HG02678 (cell line): ENCODE results near the gene CCDC141.
"Not testable (repeated sequence)": the region's sequence is repeated elsewhere in the genome, so short reads cannot be mapped to it uniquely, and the experiment has no call there.

Experiments used
- ATAC-seq: cut with Tn5 transposase; IDR thresholded peaks from one replicate; pipeline ENCODE4 v1.9.1; 2021; ENCODE audit warnings: mild to moderate bottlenecking, moderate library complexity; ENCODE audit not compliant: unreplicated experiment

CCDC141 gene

DNA sequence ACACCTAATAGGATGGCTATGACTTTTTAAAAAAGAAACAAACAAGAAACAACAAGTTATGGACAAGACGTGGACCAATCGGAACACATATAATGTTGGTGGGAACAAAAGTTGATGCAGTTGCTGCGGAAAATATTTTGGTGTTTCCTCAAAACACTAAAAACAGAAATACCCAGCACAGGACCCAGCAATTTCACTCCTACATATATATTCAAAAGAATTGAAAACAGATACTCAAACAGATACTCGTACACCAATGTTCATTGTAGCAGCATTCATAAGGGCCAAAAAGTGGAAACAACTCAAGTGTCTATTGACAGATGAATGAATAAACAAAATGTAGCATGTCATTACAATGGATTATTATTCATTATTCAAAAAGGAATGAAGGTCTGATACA, 12.1 kb downstream of the CCDC141 start:
- ATAC-seq, result no peak

DNA sequence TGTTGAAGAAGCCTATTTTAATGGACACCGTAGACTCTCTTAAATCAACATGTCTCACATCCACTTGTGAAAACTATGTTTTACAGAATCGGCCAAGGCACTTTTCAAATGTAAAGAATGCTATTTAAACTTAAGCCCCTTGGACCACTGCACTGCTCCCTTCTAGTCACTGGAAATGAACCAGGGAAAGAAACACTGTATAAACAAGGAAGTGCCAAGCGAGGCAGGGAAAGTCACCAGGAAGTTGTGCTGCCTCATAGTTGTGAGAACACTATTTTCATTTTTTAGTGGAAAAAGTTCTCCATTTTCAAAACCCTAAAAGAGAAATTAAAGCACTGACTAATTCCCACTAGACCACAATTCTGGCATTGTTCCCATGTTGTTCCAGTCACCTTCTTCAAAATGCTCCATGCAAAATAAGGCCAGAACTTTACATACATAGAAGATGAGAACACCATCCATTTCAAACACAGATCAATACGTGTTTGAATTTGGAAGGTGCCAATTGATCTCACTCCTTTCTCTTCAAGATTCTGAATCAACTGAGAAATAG, 13.5 kb downstream of the CCDC141 start:
- ATAC-seq, result no peak

DNA sequence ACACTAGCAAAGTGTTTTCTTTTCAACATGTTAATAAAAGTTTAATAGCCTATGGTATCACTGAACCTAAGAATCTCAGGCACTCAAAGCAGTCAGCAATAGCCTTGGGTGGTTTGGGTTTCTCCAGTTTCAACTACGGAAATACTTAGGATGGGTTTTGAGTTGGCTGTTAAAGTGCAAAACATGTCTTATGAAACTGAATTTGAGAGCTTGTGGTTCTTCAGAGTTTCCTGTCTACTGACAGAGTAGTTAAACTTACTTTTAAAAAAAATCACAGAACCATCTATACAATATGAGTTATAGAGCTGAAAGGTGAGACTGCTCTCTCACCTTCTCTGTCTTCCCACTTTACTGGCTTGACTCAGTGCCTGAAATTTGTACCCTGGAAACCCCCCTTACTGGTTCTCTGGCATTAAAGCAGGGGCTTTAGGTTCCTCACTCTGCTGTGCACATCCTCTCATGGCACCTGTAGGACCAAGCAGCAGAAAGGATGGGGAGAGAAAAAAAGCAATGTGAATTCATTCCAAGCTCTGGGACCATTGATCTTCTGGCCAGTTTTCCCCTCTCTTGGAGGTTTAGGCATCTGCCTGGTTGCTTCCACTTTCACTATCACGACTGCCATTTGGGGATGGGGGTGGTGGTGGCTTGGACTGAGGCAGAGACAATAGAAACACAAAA, 18.1 kb downstream of the CCDC141 start:
- ATAC-seq, result peak; percentile 97

DNA sequence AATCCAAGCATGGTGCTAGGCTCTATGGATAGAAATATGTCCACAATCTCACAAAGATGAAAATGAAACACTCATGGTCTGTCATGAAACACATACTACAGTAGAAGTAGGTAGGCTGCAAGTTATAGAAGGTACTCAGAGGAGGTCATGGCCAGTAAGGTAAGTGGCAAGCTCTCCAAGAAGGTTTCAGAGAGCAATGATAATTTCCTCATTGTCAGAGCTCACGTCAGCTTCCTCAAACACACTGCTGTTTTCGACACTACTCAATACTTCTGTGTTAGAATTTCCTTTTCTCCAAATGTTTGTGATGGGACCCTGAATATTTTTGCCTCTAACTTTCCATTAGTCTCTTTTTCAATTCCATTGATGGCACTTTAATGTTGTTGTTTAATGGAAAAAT, 25.5 kb downstream of the CCDC141 start:
- no peak for ATAC-seq

DNA sequence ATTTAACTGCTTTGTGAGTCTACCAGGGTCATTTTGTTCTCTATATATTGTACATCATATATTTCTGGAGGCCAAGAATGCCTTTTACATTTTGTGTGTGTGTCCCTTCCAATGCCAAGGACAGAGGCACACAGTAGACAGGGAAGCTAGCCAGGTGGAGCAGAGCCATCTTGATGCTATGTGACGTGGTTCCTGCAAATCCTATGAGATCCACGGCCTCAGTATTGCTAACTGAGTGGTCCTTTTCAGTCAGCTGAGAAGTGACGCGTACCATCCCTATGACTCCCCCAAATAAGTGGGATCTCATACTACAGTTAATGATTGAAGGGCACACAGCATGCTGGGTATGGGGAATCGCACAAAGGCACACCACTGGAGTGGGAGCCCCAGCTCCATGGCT, 27.3 kb downstream of the CCDC141 start:
- no peak for ATAC-seq

DNA sequence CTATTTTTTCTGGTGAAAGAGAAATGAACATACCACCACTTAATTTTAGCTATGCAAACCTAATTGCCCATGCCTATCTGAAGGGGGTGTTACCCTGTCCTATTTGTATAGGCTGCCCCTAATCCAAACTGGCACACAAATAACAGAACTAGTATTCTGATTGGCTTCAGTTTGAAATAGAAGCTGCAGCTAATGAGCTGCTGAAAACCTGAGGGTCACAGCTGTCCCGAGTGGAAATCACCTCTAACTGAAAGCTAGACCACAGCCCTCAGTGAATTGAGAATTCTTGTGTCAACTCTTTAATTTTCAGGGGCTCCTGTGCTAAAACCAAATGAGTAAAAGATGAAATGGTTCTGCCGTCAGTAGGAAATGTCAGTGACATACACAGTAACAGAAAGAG, 28.7 kb downstream of the CCDC141 start:
- peak; percentile 91 for ATAC-seq

DNA sequence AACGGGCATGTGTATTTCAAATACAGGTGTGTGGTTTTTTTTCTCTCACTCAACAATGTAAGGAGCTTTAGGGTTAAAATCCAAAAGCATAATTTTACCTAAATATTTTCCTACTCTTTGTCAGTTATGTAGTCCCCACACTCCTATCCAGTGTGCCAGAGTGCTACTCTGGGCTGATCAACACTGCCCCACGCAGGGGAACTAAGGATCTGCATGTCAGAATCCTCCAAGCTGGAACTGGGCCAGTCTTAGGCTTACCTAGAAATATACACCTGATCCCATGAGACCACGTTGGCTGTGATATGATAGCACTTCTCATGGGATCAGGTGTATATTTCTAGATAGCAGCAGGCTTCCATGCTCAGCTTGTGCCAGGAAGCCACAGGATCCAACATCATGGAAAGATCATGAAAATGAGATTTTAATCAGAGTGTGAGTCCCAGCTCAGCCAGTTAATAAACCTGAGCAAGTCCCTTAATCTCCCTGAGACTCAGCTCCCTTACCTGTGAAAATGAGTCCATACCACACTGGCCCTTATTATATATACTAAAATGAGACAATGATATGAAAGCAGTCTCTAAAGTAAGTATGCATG, 29.7 kb downstream of the CCDC141 start:
- ATAC-seq, result peak; percentile 56

DNA sequence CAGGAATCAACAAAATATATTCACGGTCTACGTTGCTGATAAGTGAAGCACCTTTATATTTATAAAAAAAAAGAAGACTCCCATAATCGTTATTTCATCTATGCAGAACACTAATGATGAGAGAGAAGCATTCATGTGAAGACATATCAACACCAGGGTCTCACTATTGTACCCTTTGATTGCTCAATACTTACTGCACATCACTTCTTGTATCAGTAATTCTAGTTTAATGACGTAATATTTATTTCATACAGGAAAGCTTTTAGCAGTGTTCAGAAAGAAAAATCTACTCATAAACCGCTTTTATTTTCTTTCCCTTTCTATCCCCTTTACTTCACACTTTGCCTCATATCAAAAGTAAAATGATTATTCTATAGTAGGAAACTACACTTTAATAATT, 30.7 kb downstream of the CCDC141 start:
- no peak for ATAC-seq

DNA sequence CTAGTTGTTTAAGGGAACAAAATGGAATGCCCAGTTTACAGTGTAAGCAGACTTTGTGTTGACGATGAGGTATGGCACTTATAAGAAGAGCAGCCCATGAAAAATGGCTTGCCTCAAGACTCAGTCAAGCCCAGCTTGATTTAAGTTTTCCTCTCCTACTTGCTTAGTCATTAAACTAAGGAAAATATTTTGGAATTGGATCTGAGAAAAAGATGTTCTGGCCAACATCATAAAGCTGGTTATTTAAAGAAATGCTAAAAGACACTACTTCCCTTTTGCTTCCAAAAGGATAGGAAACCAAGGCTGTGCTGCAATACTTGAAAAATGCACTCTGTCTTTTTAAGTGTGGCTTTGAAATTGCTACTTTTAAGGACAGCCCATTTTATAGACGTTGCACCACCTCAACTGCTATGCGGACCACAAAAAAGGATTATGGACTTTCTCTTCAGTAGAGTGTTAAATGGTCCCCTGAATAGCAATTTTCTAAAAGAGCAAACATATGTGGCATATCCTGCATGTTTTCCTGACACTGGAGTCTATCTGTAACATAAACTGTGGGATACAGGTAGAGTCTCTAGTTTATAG, 32.1 kb downstream of the CCDC141 start:
- no peak for ATAC-seq

DNA sequence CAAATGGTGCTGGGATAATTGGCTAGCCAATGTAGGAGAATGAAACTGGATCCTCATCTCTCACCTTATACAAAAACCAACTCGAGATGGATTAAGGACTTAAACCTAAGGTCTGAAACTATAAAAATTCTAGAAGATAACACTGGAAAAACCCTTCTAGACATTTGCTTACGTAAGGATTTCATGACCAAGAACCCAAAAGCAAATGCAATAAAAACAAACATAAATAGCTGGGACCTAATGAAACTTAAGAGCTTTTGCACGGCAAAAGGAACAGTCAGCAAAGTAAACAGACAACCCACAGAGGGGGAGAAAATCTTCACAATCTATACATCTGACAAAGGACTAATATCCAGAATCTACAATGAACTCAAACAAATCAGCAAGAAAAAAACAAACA, 35.7 kb downstream of the CCDC141 start:
- not testable (repeated sequence) for ATAC-seq

DNA sequence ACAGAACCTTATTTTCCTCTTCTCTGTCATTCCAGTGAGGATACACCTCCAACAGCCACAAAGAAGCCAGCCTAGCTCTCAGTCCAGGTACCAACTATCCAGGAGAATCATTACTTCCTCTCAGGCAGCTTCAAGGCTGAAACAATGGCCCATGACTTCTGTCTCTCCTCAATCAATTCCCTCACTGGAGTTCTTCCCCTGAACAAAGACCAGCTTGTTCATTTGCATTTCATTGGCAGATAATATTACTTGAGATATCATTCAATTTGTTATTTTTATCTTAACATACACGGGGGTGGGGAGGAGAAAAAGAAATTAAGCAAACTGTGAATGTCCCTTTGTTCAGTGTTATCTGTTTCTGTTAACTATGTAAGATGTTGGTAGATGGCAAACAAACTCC, 44.0 kb downstream of the CCDC141 start:
- ATAC-seq, result no peak

DNA sequence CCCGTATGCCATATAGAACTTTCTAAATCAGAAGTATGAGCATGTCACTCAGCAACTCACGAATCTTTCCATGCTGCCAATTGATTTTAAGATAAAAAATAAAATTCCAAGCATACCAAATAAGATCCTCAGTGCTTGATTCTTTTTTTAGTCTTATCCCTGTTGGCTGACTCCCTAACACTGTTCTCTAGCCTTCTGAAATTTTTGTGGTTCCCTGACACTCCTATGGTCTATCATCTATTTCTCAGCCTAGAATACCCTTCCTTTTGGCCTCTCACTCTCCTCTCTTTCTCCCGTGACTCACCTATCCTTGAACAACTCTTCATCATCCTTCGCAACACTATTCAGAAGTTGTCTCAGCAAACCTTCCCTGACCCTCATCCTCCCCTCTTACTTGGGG, 50.5 kb downstream of the CCDC141 start:
- no peak for ATAC-seq

DNA sequence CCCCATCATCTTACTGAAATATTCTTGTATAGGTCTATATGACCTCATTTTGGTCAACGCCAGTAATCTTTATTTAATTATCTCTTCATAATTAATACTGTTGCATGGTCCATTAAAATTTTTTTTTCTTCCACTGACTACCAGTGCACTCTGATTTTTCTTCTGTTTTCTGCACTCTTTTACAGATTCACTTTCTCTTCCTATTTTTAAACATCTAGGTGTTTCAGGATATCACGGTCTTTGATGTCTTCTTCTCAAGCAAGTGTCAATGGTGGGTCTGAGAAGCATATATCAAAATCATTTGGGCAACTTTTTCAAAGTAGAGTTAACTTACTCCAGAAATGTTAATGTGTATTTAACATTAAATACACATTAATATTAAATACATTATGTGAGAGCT, 51.4 kb downstream of the CCDC141 start:
- peak; percentile 84 for ATAC-seq

DNA sequence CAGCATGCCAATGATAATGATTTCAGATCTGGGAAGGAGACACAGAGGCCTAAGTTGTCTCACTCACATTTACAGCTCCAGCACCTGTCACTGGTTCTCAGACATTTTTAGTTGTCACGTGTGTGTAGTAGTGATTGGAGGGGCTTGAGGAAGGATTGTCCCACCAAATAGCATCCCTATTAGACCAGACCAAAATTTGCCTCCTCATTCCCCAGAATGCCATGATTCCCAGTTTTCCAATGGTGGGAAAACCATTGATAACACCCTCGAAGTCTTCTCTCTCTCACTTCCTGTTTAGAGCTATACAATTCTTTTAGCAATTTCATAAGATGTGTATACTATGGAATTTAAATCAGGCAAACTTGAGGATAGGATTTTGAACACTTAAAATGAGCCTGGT, 52.5 kb downstream of the CCDC141 start:
- no peak for ATAC-seq

DNA sequence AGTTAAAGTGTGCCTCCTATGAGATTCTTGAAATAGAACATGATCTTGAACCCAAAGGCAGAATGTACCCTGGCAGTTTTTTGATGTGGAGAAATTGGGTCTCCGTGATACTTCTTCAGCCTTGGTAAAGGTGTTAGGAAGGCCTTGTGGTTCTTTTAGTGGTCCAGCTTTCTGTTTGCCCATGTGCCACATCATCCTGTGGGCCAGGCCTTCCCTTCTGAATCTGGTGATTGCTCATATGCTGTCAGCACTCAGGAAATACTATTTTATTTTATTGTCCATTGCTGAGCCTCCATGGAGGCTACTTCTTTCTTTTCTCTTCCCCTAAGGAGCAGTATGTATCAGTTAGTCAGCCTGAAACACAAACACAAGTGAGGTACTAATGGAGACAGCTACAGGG, 52.9 kb downstream of the CCDC141 start:
- no peak for ATAC-seq

DNA sequence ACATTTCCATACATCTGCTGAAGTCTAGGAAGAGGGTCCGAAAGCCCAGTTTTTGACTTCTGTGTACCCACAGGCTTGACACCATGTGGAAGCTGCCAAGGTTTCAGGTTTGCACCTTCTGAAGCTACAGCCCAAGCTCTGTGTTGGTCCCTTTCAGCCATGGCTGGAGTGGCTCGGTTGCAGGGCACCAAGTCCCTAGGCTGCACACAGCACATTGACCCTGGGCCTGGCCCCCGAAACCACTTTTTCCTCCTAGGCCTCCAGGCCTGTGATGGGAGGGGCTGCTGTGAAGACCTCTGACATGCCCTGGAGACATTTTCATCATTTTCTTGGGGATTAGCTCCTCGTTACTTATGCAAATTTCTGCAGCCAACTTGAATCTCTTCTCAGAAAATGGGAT, 55.7 kb downstream of the CCDC141 start:
- no peak for ATAC-seq

DNA sequence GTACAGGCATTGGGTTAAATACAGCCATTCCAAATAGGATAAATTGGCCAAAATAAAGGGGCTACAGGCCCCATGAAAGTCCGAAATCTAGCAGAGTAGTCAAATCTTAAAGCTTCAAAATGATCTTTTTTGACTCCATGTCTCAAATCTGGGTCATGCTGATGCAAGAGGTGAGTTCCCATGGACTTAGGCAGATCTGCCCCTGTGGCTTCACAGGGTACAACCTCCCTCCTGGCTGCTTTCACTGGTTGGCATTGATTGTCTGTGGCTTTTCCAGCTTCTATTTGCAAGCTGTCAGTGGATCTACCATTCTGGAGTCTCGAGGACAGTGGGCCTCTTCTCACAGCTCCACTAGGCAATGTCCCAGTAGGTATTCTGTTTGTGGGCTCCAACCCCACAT, 56.1 kb downstream of the CCDC141 start:
- ATAC-seq, result no peak

DNA sequence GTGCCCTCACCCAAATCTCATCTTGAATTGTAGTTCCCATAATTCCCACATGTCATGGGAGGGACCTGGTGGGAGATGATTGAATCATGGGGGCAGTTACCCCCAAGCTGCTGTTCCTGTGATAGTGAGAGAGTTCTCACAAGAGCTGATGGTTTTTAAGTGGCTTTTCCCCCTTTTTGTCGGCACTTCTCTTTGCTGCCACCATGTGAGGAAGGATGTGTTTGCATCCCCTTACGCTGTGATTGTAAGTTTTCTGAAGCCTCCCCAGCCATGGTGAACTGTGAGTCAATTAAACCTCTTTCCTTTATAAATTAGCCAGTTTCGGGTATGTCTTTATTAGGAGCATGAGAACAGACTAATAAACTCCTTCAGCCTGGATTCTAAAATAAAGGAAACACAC, 57.2 kb downstream of the CCDC141 start:
- not testable (repeated sequence) for ATAC-seq

DNA sequence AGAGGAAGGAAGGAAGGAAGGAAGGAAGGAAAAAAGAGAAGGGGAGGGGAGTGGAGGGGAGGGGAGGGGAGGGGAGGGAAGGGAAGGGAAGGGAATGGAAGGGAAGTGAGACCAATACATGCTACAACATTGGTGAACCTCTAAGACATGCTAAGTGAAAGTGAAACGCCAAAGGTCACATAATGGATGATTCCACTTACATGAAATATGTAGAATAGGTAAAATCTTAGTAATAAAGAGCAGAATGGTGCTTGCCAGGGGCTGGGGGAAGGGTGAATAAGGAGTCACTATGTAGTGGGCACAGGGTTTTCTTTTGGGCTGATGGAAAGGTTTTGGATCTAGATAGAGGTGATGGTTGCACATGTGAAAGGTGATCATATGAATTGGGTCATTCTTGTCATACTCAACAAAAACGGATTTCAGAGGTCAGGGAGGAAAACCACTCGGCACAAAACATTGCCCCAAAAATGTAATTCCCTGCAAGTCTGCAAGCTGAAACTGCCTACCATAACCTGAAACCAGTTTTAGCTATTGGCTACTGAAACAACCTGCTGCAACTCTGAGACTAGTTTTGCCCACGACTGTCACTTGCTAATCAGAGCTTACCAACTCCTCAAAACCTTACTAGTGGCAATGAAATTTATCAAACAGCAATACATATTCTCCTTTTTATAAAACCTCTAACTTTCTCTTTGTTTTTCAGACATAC, 59.2 kb downstream of the CCDC141 start:
- peak; percentile 84 for ATAC-seq

DNA sequence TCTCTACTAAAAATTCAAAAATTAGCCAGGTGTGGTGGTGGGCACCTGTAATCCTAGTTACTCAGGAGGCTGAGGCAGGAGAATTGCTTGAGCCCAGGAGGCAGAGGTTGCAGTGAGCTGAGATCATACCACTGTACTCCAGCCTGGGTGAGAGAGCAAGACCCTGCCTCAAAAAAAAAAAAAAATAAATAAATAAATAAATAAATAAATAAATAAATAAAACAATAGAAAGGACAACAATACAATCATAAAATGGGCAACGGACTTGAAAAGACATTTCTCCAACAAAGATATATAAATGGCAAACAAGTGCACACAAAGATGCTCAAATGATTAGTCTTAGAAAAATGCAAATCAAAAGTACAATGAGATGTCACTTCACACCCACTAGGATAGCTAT, 60.5 kb downstream of the CCDC141 start:
- not testable (repeated sequence) for ATAC-seq

DNA sequence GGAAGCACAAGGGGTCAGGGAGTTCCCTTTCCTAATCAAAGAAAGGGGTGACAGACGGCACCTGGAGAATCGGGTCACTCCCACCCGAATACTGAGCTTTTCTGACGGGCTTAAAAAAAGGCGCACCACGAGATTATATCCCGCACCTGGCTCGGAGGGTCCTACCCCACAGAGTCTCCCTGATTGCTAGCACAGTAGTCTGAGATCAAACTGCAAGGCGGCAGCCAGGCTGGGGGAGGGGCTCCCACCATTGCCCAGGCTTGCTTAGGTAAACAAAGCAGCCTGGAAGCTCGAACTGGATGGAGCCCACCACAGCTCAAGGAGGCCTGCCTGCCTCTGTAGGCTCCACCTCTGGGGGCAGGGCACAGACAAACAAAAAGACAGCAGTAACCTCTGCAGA, 67.3 kb downstream of the CCDC141 start:
- not testable (repeated sequence) for ATAC-seq

DNA sequence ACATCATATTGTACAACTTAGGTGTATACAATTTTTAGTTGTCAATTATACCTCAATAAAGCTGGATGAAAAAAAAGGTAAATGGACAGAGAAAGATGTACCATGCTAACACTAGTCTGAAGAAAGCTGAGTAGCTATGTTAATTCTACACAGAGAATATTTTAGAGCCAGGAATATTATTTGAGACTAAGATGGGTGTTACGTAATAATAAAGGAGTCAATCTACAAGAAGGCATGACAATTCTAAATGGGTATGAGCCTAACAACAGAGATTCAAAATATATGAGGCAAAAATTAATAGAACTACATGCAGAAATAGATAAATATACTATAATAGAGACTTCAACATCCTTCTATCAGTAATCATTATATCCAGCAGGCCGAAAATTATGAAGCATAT, 69.1 kb downstream of the CCDC141 start:
- no peak for ATAC-seq
